ENCODE data around the gene PLCB4.

DNA sequence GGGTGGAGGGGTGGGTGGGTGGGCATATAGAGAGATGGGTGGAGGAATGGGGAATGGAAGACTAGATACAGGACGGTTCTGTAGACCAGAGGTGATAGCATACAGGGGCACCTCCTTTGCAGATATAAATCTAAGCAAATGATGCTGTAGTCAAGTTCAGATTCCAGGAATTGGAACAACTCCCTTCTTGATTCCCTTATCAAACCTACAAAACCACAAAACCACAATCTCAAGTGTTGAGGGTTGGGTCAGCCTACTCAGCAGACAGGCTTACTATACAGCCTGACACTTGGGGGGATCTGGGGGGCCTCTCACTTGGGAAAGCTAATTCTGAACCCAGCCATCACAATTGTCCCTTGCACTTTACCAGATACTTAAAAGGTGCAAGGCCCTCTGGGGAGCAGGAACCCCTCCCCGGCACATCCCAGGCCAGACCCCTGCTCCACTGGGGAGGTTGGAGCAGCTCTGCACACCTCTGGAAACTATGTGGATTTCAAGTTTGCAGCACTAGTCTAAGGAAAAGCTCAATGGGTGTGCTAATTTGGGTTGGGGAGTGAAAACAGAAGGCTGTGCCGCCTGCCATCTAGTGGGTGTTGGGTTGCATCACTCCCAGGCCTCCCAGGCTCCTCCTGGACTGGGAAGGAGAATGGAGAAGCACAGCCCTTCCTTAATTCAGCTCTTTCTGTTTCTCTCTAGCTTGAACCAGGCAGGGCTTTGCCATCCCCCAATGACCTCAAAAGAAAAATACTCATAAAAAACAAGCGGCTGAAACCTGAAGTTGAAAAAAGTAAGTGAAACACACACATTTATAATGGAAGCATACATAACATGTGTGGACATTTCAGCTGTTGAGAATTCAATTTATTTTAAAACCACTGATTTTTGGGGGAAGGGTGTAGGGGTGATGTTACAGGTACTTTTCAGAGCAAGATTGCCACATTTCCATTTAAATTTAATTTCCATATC is 324.3 kb downstream of the PLCB4 start:
- TF ChIP-seq, protein P1, sequence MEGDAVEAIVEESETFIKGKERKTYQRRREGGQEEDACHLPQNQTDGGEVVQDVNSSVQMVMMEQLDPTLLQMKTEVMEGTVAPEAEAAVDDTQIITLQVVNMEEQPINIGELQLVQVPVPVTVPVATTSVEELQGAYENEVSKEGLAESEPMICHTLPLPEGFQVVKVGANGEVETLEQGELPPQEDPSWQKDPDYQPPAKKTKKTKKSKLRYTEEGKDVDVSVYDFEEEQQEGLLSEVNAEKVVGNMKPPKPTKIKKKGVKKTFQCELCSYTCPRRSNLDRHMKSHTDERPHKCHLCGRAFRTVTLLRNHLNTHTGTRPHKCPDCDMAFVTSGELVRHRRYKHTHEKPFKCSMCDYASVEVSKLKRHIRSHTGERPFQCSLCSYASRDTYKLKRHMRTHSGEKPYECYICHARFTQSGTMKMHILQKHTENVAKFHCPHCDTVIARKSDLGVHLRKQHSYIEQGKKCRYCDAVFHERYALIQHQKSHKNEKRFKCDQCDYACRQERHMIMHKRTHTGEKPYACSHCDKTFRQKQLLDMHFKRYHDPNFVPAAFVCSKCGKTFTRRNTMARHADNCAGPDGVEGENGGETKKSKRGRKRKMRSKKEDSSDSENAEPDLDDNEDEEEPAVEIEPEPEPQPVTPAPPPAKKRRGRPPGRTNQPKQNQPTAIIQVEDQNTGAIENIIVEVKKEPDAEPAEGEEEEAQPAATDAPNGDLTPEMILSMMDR (conservative IDR thresholded peaks at IDR 0.05; ENCODE audit: low read length), result peak; percentile 67
- TF ChIP-seq EZH2phosphoT487 (IDR thresholded peaks at IDR 0.05; ENCODE audit: borderline replicate concordance, low read depth, low read length), result no peak

Measured in OCI-LY7 (cell line).